Smooth muscle cell (in vitro differentiated cells): Measurements from ENCODE around the gene RIN3. TPM values are rescaled to one million over a fixed set of nuclear protein-coding genes. Genes with fewer than 3 reads are reported as not detected.

Experiments
- DNase-seq: peaks from one replicate; lab custom pipeline; 2025; ENCODE audit not compliant: unreplicated experiment; lab: John Stamatoyannopoulos, UW
- H2AFZ ChIP-seq: fragments of 200-600 bp; sonication (generic); 2 replicates; pipeline ENCODE4 v1.6.0; 2016; ENCODE audit warnings: antibody characterized with exemption, low read depth, mild to moderate bottlenecking
- H3F3A ChIP-seq: fragments of 200-600 bp; sonication (generic); 2 replicates; pipeline ENCODE4 v1.6.0; 2017; ENCODE audit warnings: antibody characterized with exemption, low read depth
- H3K27ac ChIP-seq: fragments of 200-600 bp; sonication (generic); 2 replicates; pipeline ENCODE4 v1.5.1; 2016; ENCODE audit warnings: low read depth, mild to moderate bottlenecking
- H3K27me3 ChIP-seq: fragments of 200-600 bp; sonication (generic); 2 replicates; pipeline ENCODE4 v1.6.1; 2016; ENCODE audit warnings: low read depth, mild to moderate bottlenecking
- H3K36me3 ChIP-seq: fragments of 200-600 bp; sonication (generic); 2 replicates; pipeline ENCODE4 v1.5.1; 2016; ENCODE audit warnings: low read depth
- H3K4me1 ChIP-seq: fragments of 200-600 bp; sonication (generic); 2 replicates; pipeline ENCODE4 v1.5.1; 2016; ENCODE audit warnings: low read depth
- H3K4me2 ChIP-seq: fragments of 200-600 bp; sonication (generic); 2 replicates; pipeline ENCODE4 v1.6.0; 2016; ENCODE audit warnings: mild to moderate bottlenecking
- H3K4me3 ChIP-seq: fragments of 200-600 bp; sonication (generic); 2 replicates; pipeline ENCODE4 v1.5.1; 2016; ENCODE audit warnings: mild to moderate bottlenecking
- H3K79me2 ChIP-seq: fragments of 200-600 bp; sonication (generic); 2 replicates; pipeline ENCODE4 v1.6.0; 2016; ENCODE audit warnings: low read depth, mild to moderate bottlenecking
- H3K9ac ChIP-seq: fragments of 200-600 bp; sonication (generic); 2 replicates; pipeline ENCODE4 v1.6.0; 2016; ENCODE audit warnings: low read depth
- H3K9me3 ChIP-seq: fragments of 200-600 bp; sonication (generic); replicated peaks from 2 replicates; pipeline ENCODE4 v1.5.1; 2016; ENCODE audit warnings: low read depth
- H4K20me1 ChIP-seq: fragments of 200-600 bp; sonication (generic); 2 replicates; pipeline ENCODE4 v1.6.0; 2016; ENCODE audit warnings: low read depth
- CTCF ChIP-seq: fragments of 200-600 bp; sonication (generic); IDR thresholded peaks from 2 replicates; pipeline ENCODE4 v1.5.1; 2017; ENCODE audit warnings: borderline replicate concordance, mild to moderate bottlenecking, antibody characterized with exemption; ENCODE audit not compliant: insufficient read depth, poor library complexity, severe bottlenecking
- WGBS: methylation state at CpG from one replicate; pipeline ENCODE4 v1.1.7; 2016; ENCODE audit warnings: low lambda C conversion rate; 5-methylcytosine and 5-hydroxymethylcytosine counted together
- polyA plus RNA-seq: library from polyadenylated mRNA; unstranded; fragments of >200 nt; fragmentation: Nextera tagmentation; extraction: Ambion mirVana; gene quantifications from 2 replicates; pipeline ENCODE4 v1.2.1, GENCODE V29; 2016
- total RNA-seq: library from RNA; depleted of rRNA; stranded (reverse); fragments of >200 nt; gene quantifications from 2 replicates; pipeline ENCODE4 v1.2.3, GENCODE V29; 2014

The RIN3 gene
- total and polyA plus RNA-seq, 2 experiments from 2014 or later: 2.7 to 3.8 TPM

GRCh38 chr14:92733007-92733406, 219.4 kb downstream of the RIN3 start:
- no peak for TF ChIP-seq CTCF
- WGBS: 72% methylated on average over 4 of the region's 4 CpGs
- peaks cover 6% of the 10 kb centered on the region for H3K36me3 ChIP-seq
- peaks cover 17% of the 10 kb centered on the region for H3K79me2 ChIP-seq
- H3K4me2 ChIP-seq: no peak overlapping the region
- DNase-seq: no peak
- H3F3A ChIP-seq: no peaks in the 10 kb centered on the region
- H4K20me1 ChIP-seq: peaks cover 76% of the 10 kb centered on the region
- H3K27me3 ChIP-seq: no peaks in the 10 kb centered on the region
- H3K27ac ChIP-seq: no peak overlapping the region
- H3K9ac ChIP-seq: no peak overlapping the region
- H3K4me3 ChIP-seq: no peak overlapping the region
- H2AFZ ChIP-seq: no peak overlapping the region
- H3K4me1 ChIP-seq: peaks cover 5% of the 10 kb centered on the region
- no peaks in the 10 kb centered on the region for H3K9me3 ChIP-seq

- peaks cover 80% of the 10 kb centered on the region for H4K20me1 ChIP-seq
- DNase-seq: no peak
- H3K27ac ChIP-seq: no peak overlapping the region
- no peak overlapping the region for H3K4me3 ChIP-seq
- H3K4me1 ChIP-seq: peaks cover 3% of the 10 kb centered on the region
- no peaks in the 10 kb centered on the region for H3K27me3 ChIP-seq
- no peak overlapping the region for H2AFZ ChIP-seq
- no peak overlapping the region for H3K4me2 ChIP-seq
- no peak for TF ChIP-seq CTCF
- no peaks in the 10 kb centered on the region for H3K9me3 ChIP-seq
- no peak overlapping the region for H3K9ac ChIP-seq
- peaks cover 6% of the 10 kb centered on the region for H3K36me3 ChIP-seq
- peaks cover 17% of the 10 kb centered on the region for H3K79me2 ChIP-seq
- WGBS: 93% methylated on average over 7 of the region's 7 CpGs
- no peaks in the 10 kb centered on the region for H3F3A ChIP-seq
Measured at GRCh38 chr14:92734618-92735017, 221.0 kb downstream of the RIN3 start.

GRCh38 chr14:92735344-92735743, 221.8 kb downstream of the RIN3 start:
- 87% methylated on average over 6 of the region's 6 CpGs for WGBS

More at GRCh38 chr14:92735344-92735743, 221.8 kb downstream of the RIN3 start:
- H3K36me3 ChIP-seq: peaks cover 6% of the 10 kb centered on the region
- H4K20me1 ChIP-seq: peaks cover 83% of the 10 kb centered on the region
- H3K4me2 ChIP-seq: no peak overlapping the region
- H3K9me3 ChIP-seq: no peaks in the 10 kb centered on the region
- H3K4me3 ChIP-seq: no peak overlapping the region
- TF ChIP-seq CTCF: no peak
- H3K79me2 ChIP-seq: peaks cover 17% of the 10 kb centered on the region
- no peaks in the 10 kb centered on the region for H3K27me3 ChIP-seq
- H3K27ac ChIP-seq: no peak overlapping the region
- H3K9ac ChIP-seq: no peak overlapping the region
- H3F3A ChIP-seq: no peaks in the 10 kb centered on the region
- H2AFZ ChIP-seq: no peak overlapping the region
- H3K4me1 ChIP-seq: no peaks in the 10 kb centered on the region
- no peak for DNase-seq
